Skin of body (tissue), 2 donors: Measurements from ENCODE around the gene CD99L2. TPM values are rescaled to one million over a fixed set of nuclear protein-coding genes. Genes with fewer than 3 reads are reported as not detected.
A peak's percentile ranks its signal among the peaks of the same experiment; 100 is the strongest.

Experiments
- DNase-seq: peaks from one replicate; lab custom pipeline; 2025; lab: John Stamatoyannopoulos, UW
- total RNA-seq: library from RNA; depleted of rRNA; stranded (reverse); fragments of >200 nt; gene quantifications from one replicate; pipeline ENCODE4 v1.2.3, GENCODE V29; 2014

CD99L2 gene
- total RNA-seq, 1 donor from 2014 or later: 15.5 TPM

- no peak for DNase-seq
Measured at GRCh38 chrX:150765782-150766350, 132.6 kb downstream of the CD99L2 start.

GRCh38 chrX:150765237-150765636 lies 133.2 kb downstream of the CD99L2 start:
- DNase-seq: no peak

- no peak for DNase-seq
Measured at GRCh38 chrX:150763810-150764209, 134.7 kb downstream of the CD99L2 start.

- no peak for DNase-seq
Measured at GRCh38 chrX:150763303-150763797, 135.1 kb downstream of the CD99L2 start.

- DNase-seq: no peak
Measured at GRCh38 chrX:150762258-150763165, 136.0 kb downstream of the CD99L2 start.

GRCh38 chrX:150761819-150762216 lies 136.7 kb downstream of the CD99L2 start:
- no peak for DNase-seq

- no peak for DNase-seq
Measured at GRCh38 chrX:150761176-150761818, 137.2 kb downstream of the CD99L2 start.

GRCh38 chrX:150759568-150760416 lies 138.7 kb downstream of the CD99L2 start:
- DNase-seq: no peak

- no peak for DNase-seq
Measured at GRCh38 chrX:150757371-150757770, 141.1 kb downstream of the CD99L2 start.

- no peak for DNase-seq
Measured at GRCh38 chrX:150753968-150754367, 144.5 kb downstream of the CD99L2 start.

GRCh38 chrX:150753357-150753756 lies 145.1 kb downstream of the CD99L2 start:
- DNase-seq: no peak

GRCh38 chrX:150752124-150752523 lies 146.3 kb downstream of the CD99L2 start:
- no peak for DNase-seq

- DNase-seq: no peak
Measured at GRCh38 chrX:150736475-150736874, 162.0 kb downstream of the CD99L2 start.

GRCh38 chrX:150731795-150732194 lies 166.7 kb downstream of the CD99L2 start:
- no peak for DNase-seq

GRCh38 chrX:150730719-150731118 lies 167.7 kb downstream of the CD99L2 start:
- DNase-seq: peak; percentile 4

- no peak for DNase-seq
Measured at GRCh38 chrX:150729956-150730355, 168.5 kb downstream of the CD99L2 start.

- DNase-seq: no peak
Measured at GRCh38 chrX:150719621-150720020, 178.8 kb downstream of the CD99L2 start.
